Left hindlimb (tissue), 1 donor: ENCODE measurements around the gene ZNF398.

Source experiments
- DNase-seq: peaks from one replicate; pipeline ENCODE4 v3.0.0-alpha.2; 2018

The ZNF398 gene

DNA sequence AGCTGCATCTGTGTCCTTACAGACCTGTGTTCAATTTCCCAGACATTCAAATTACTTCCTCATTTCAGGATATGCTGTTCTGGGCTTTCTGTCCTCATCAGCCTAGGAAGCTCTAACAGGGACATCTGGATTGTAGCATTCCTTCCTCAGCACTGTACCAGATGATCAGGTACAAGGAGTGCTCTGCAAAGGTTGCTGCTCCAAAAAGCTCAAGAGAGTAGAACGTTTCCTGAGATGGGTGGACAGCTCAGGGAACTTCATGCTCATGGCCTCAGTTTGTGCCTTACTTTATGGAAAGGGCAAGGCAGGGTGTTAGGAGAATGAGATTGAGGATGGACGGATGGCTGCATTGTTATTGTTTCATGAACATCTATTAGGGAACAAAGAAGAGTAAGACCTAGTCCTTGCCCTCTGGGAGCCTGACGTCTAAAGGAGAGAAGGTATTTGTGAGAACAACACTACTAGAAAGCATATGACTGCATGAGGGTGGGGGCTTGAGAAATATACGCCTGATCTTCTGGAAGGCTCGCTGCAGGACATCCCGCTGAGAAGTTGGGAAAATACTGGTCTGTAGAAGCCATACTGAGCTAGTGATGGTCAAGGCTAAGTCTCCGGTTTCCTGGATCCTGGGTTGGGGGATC is 81.7 kb downstream of the ZNF398 start:
- no peak for DNase-seq

DNA sequence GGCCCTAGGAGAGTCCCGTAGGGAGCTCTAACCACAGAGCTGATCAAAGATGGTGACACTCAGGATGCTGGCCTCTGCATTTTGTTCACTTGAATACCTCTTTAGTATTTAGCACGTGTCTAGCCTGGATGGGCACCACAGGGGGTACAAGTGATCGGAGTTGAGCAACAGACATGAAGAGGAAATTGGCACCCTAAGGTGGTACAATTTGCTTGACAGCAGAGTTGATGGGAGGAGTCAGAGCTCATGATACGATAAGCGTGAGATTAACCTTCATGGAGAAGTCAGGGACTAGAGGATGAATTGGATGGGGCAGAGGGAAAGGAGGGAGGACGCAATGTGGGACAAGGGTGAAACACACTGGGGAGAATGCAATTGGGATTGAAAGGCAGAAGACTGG is 82.3 kb downstream of the ZNF398 start:
- no peak for DNase-seq

GRCh38 chr7:149232362-149232761 is 85.1 kb downstream of the ZNF398 start:
- DNase-seq = no peak
